ENCODE results near the gene OR2J2. TPM values are rescaled to one million over a fixed set of nuclear protein-coding genes. Genes with fewer than 3 reads are reported as not detected.
"Not testable (repeated sequence)": the region's sequence is repeated elsewhere in the genome, so short reads cannot be mapped to it uniquely, and the experiment has no call there.

Gene OR2J2
- polyA plus RNA-seq, 1 donor from 2014 or later, result not detected

DNA sequence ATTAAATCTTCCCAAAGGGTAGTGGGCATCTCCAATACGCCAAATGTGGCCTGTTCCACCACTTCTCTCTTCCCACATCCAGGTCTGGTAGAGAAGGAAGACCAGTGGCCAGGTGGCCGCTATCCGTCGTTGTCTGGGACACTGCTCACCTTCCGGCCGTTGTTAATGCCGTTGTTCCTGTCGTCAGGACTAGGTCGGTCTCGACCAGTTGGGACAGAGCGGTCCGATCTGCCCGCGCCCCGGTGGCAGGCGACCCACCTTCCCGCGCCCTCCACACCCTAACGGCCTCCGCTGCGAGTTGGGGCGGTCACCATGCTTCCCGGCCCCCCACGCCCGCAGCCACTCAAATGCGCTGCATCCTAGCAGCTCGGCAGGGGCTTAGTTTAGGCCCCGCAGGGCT lies 5.1 kb upstream of the OR2J2 start:
- H3K9me3 ChIP-seq (ENCODE audit: low read length); H3K36me3 ChIP-seq (ENCODE audit: insufficient read depth, low read length); H3K27ac ChIP-seq (ENCODE audit: low read length); H3F3A ChIP-seq (ENCODE audit: insufficient read depth, low read length, poor library complexity, severe bottlenecking); H3K9ac ChIP-seq (ENCODE audit: low read length); H3K4me2 ChIP-seq (ENCODE audit: low read length); H3K4me3 ChIP-seq (ENCODE audit: low read length); H4K20me1 ChIP-seq (ENCODE audit: insufficient read depth); H3K27me3 ChIP-seq (ENCODE audit: insufficient read depth, low read depth, low read length); H3K79me2 ChIP-seq (replicated peaks; ENCODE audit: insufficient read depth, low read length); H3K9me2 ChIP-seq (ENCODE audit: insufficient read depth, low read length); H2AFZ ChIP-seq (ENCODE audit: low read depth, low read length): not testable (repeated sequence)

DNA sequence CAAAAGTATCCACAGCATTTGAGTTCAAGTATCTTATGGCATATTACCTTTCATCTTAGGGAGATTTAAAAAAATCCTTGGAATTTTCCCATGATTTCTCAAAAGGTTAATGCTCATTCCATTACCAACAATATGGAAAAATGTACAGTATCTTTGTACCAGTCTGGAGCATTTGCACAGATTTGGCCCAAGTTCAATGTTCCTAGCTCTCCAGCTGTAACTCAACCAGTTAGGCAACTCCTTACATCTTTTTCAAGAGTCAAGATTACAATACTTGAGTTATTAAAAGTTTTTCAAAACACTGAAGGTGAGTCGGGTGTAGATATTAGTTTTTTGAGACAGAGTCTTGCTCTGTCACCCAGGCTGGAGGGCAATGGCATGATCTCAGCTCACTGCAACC lies 1.0 kb downstream of the OR2J2 start:
- Histone ChIP-seq H3F3A (ENCODE audit: insufficient read depth, low read length, poor library complexity, severe bottlenecking) (no peaks in the 10 kb centered on the region), H3K27me3 (ENCODE audit: insufficient read depth, low read depth, low read length) (no peaks in the 10 kb centered on the region), H3K9me3 (ENCODE audit: low read length) (no peaks in the 10 kb centered on the region), H3K4me2 (ENCODE audit: low read length) (no peak overlapping the region), H3K9me2 (ENCODE audit: insufficient read depth, low read length) (no peaks in the 10 kb centered on the region), H3K9ac (ENCODE audit: low read length) (no peak overlapping the region), H3K79me2 (replicated peaks; ENCODE audit: insufficient read depth, low read length) (no peaks in the 10 kb centered on the region), H3K27ac (ENCODE audit: low read length) (no peak overlapping the region), H4K20me1 (ENCODE audit: insufficient read depth) (no peaks in the 10 kb centered on the region), H3K36me3 (ENCODE audit: insufficient read depth, low read length) (no peaks in the 10 kb centered on the region), H3K4me3 (ENCODE audit: low read length) (no peak overlapping the region), H2AFZ (ENCODE audit: low read depth, low read length) (no peak overlapping the region)
- TF ChIP-seq TAF1 (IDR thresholded peaks at IDR 0.05; ENCODE audit: low read depth) (no peak), EZH2 (IDR thresholded peaks at IDR 0.05; ENCODE audit: borderline replicate concordance, insufficient read depth, low read length, poor library complexity, severe bottlenecking) (no peak), RAD21 (conservative IDR thresholded peaks at IDR 0.05) (no peak), EP300 (conservative IDR thresholded peaks at IDR 0.05; ENCODE audit: poor library complexity, severe bottlenecking) (no peak), SMC3 (conservative IDR thresholded peaks at IDR 0.05; ENCODE audit: poor library complexity) (no peak), REST (IDR thresholded peaks at IDR 0.05; ENCODE audit: borderline replicate concordance) (no peak), MXI1 (conservative IDR thresholded peaks at IDR 0.05; ENCODE audit: poor library complexity, severe bottlenecking) (no peak), POLR2AphosphoS5 (IDR thresholded peaks at IDR 0.05) (no peak)
- TF ChIP-seq, protein P1, sequence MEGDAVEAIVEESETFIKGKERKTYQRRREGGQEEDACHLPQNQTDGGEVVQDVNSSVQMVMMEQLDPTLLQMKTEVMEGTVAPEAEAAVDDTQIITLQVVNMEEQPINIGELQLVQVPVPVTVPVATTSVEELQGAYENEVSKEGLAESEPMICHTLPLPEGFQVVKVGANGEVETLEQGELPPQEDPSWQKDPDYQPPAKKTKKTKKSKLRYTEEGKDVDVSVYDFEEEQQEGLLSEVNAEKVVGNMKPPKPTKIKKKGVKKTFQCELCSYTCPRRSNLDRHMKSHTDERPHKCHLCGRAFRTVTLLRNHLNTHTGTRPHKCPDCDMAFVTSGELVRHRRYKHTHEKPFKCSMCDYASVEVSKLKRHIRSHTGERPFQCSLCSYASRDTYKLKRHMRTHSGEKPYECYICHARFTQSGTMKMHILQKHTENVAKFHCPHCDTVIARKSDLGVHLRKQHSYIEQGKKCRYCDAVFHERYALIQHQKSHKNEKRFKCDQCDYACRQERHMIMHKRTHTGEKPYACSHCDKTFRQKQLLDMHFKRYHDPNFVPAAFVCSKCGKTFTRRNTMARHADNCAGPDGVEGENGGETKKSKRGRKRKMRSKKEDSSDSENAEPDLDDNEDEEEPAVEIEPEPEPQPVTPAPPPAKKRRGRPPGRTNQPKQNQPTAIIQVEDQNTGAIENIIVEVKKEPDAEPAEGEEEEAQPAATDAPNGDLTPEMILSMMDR (IDR thresholded peaks at IDR 0.05; ENCODE audit: poor library complexity, severe bottlenecking), result no peak

GRCh38 chr6:29183594-29183993 lies 12.9 kb downstream of the OR2J2 start:
- no peaks in the 10 kb centered on the region for H3K27me3 ChIP-seq (ENCODE audit: insufficient read depth, low read depth, low read length)
- no peak overlapping the region for H3K9ac ChIP-seq (ENCODE audit: low read length)
- TF ChIP-seq POLR2AphosphoS5 (IDR thresholded peaks at IDR 0.05) (no peak), EZH2 (IDR thresholded peaks at IDR 0.05; ENCODE audit: borderline replicate concordance, insufficient read depth, low read length, poor library complexity, severe bottlenecking) (no peak), EP300 (conservative IDR thresholded peaks at IDR 0.05; ENCODE audit: poor library complexity, severe bottlenecking) (no peak)
- no peaks in the 10 kb centered on the region for H3K36me3 ChIP-seq (ENCODE audit: insufficient read depth, low read length)
- no peaks in the 10 kb centered on the region for H3F3A ChIP-seq (ENCODE audit: insufficient read depth, low read length, poor library complexity, severe bottlenecking)
- H3K9me2 ChIP-seq (ENCODE audit: insufficient read depth, low read length), result no peaks in the 10 kb centered on the region
- no peak overlapping the region for H3K27ac ChIP-seq (ENCODE audit: low read length)
- no peak overlapping the region for H3K4me3 ChIP-seq (ENCODE audit: low read length)
- no peaks in the 10 kb centered on the region for H4K20me1 ChIP-seq (ENCODE audit: insufficient read depth)
- H2AFZ ChIP-seq (ENCODE audit: low read depth, low read length), result no peak overlapping the region
- no peaks in the 10 kb centered on the region for H3K9me3 ChIP-seq (ENCODE audit: low read length)
- H3K4me2 ChIP-seq (ENCODE audit: low read length), result no peak overlapping the region
- no peaks in the 10 kb centered on the region for H3K79me2 ChIP-seq (replicated peaks; ENCODE audit: insufficient read depth, low read length)

DNA sequence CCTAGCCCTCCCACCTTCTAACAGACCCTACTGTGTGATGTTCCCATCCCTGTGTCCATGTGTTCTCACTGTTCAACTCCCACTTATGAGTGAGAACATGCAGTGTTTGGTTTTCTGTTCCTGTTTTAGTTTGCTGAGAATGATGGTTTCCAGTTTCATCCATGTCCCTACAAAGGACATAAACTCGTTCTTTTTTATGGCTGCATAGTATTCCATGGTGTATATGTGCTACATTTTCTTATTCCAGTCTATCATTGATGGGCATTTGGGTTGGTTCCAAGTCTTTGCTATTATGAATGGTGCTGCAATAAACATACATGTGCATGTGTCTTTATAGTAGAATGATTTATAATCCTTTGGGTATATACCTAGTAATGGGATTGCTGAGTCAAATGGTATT lies 18.0 kb downstream of the OR2J2 start:
- not testable (repeated sequence) for H3K9ac ChIP-seq (ENCODE audit: low read length); H3K27me3 ChIP-seq (ENCODE audit: insufficient read depth, low read depth, low read length); H3K79me2 ChIP-seq (replicated peaks; ENCODE audit: insufficient read depth, low read length); H2AFZ ChIP-seq (ENCODE audit: low read depth, low read length); H3K9me3 ChIP-seq (ENCODE audit: low read length); H3F3A ChIP-seq (ENCODE audit: insufficient read depth, low read length, poor library complexity, severe bottlenecking); H3K4me3 ChIP-seq (ENCODE audit: low read length); H4K20me1 ChIP-seq (ENCODE audit: insufficient read depth); H3K27ac ChIP-seq (ENCODE audit: low read length); H3K4me2 ChIP-seq (ENCODE audit: low read length); H3K9me2 ChIP-seq (ENCODE audit: insufficient read depth, low read length); H3K36me3 ChIP-seq (ENCODE audit: insufficient read depth, low read length)

Data from neural cell (in vitro differentiated cells).